Activated T-cell treated with anti-CD3 and anti-CD28 coated beads, Interleukin-2, amount 50 U/mL, for 48 hours (primary cell): ENCODE measurements around the gene YTHDF2.
"Not testable (repeated sequence)": the region's sequence is repeated elsewhere in the genome, so short reads cannot be mapped to it uniquely, and the experiment has no call there.

ENCODE experiments used
- DNase-seq, 2 experiments: peaks; one replicate each; pipeline ENCODE4 v3.0.0-alpha.2; 2020

YTHDF2 gene

DNA sequence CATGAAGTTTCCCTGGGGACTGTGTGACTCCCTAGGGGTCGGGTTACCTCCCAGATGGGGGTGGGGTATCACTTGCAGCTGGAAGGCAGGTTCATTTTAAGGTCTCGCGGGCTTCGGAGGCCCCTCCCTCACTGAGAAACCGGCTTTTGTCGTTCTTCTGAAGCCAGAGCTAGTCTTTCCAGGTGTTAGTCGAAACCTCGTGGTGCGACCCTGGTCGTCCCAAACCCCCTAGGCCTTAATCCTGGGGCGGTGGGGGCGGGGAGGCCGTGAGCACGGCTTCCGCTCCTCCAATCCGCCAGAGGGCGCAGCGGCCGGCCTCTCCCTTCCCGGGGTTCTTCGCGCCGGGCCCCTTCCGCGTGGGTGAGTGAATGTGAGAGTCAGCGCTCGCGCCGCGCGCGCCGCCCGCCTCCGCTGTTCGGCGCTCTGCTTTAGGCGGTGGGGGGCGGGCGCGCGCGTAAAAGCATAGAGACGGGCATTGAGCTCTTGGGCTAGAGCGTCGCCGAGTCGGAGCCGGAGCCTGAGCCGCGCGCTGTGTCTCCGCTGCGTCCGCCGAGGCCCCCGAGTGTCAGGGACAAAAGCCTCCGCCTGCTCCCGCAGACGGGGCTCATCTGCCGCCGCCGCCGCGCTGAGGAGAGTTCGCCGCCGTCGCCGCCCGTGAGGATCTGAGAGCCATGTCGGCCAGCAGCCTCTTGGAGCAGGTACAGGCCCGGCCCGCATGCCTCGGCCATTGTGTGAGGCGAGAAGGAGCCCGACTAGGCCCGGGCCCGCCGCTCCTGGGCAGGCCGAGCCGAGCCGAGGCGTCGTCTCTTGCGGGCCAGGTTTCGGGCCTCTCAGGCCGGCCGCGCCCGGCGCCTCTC is at the start of gene YTHDF2:
TSS of gene YTHDF2 (plus strand) at position 491 of the 857 bp plus-strand sequence. CDS start at position 672, 181 bp downstream.
- peak; percentile 99 for DNase-seq

GRCh38 chr1:28691627-28692026 is 45.1 kb upstream of the YTHDF2 start:
- DNase-seq, result not testable (repeated sequence)

GRCh38 chr1:28703629-28704028 is 33.1 kb upstream of the YTHDF2 start:
- DNase-seq, result no peak

- no peak for DNase-seq
Observed at GRCh38 chr1:28716336-28716735, 20.4 kb upstream of the YTHDF2 start.

GRCh38 chr1:28718166-28718565 is 18.6 kb upstream of the YTHDF2 start:
- no peak for DNase-seq

DNA sequence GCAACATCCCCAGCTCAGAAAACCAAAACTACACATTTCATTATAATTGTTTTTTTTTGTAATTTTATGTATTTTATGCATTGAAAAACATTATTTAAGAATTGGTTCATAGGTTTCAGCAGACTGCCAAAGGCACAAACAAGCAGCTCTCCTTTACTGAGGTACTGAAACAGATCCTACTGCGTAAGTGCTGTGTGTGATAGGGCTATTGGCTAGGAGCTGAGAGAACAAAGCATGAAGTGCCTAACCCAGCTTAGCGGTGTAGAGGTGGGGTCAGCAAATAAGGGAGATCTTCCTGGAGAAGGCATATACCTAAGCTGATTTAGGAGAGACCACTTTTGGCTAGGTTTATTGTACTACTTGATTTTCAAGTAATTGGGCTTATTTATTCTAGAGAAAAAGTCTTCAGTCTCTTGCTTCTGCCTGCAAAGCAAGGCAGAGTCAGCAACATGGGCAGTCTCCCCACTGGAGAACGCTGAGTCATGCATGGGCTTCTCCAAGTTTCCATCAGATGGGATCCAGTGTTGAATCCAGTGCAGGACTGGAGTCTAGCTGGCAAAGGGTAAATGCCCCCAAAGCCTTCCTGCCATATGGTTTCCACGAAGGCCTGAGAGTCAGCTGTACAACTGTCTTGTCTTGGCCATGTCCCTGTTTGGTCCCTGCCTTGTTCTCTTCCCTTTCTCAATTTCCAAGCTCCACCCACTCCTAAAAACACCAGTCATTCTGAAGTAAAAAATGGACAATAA is 18.0 kb upstream of the YTHDF2 start:
- DNase-seq, result no peak

- DNase-seq, result no peak
Observed at GRCh38 chr1:28719332-28719619, 17.5 kb upstream of the YTHDF2 start.

DNA sequence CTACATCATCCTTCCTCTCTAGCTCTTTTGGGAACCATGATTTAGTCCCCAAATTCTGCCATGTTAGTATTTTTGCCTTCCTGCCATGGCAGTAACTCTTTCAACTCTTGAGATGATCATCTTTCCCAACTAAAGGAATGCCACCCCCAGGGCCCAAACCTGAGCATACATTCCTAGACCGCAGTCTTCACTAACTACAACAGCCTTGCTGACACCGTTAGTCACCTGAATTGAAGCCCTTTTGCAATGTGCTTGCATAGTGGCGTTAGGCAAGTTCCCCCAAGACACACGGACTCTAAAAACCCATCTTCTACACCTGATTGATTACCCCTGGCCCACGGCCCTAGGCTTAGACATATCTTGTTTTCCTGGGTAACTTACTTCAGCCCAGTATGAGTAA is 16.4 kb upstream of the YTHDF2 start:
- no peak for DNase-seq

DNA sequence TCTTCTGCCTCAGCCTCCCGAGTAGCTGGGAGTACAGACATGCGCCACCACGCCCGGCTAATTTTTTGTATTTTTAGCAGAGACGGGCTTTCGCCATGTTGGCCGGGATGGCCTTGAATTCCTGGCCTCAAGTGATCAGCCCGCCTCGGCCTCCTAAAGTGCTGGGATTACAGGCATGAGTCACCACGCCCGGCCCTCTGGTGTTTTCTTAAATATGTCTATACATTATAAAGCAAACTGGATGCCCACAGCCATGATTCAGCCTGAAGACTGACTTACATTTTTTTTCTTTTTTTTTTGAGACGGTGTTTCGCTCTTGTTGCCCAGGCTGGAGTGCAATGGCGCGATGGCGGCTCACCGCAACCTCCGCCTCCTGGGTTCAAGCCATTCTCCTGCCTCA is 14.8 kb upstream of the YTHDF2 start:
- DNase-seq, result not testable (repeated sequence)

DNA sequence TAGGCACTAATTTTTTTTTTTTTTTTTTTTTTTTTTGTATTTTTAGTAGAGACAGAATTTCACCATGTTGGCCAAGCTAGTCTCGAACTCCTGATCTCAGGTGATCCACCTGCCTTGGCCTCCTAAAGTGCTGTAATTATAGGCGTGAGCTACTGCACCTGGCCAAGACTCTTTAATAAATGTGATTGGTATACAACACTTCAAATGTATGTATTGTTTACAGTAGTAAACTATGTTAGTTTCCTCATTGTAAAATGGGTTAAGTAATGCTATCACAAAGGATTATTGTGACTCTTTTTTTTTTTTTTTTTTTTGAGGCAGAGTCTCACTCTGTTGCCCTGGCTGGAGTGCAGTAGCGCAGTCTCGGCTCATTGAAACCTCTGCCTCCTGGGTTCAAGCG is 11.4 kb upstream of the YTHDF2 start:
- DNase-seq, result not testable (repeated sequence)

GRCh38 chr1:28735961-28736449 is 735 bp upstream of the YTHDF2 start:
- no peak for DNase-seq

DNA sequence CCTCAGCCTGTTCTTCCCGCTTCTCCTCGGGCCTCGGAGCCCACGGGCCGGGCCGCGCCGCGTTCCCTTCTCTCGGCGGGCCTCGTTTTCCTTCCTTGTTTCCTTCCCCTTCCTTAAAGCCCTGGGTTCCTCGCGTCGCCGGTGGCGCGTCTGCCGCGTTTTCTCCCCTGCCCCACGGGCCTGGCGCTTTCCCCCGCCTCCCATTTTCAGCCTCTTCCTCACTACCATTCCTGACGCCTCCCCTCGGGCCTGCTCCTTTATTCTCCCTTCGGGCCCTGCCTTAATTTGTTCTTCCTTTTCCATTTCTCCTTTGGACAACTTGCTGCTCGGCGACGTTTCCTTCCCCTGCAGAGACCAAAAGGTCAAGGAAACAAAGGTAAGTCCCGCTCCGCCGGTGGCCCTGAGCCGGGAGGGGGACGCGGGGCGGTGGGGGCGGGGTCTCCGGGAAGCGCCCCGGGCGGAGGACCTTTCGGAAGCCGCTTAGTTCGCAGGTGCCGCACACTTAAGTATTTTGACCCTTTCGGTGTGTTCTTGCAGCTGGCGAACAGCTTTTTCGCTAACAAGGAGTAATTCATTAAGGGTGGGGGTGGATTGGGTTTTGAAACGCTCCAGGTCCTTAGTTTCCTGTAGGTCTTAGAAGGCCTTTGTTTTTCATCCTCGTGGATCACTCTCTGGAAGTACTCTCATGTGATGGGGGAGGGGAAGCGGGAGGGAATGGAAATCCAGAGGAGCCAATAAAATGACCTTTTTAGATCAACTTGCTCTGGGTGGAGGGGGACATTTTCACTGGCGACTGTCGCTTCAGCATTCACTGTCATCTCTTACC is 780 bp downstream of the YTHDF2 start:
- peak; percentile 72 to 73 for DNase-seq

DNA sequence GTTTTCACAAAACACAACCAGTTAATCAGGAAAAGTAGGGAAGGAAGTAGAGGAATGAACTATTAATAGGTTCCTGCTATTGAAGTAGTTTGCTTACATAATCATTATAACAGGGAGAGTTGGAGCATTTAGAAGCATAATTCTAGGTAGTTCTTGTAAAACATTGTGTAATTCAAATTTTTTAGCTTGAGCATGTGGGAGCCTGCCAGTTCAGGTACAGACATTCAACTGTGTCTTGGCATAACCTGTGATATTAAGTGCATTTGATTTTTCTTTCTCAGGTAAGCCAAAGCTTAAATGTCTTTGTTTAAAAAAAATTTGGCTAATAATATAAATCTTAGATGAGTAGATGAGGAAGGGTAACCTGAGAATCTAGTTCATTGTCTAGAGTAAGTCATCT is 3.4 kb downstream of the YTHDF2 start:
- no peak for DNase-seq

GRCh38 chr1:28744184-28744583 is 7.4 kb downstream of the YTHDF2 start:
- DNase-seq, result no peak

DNA sequence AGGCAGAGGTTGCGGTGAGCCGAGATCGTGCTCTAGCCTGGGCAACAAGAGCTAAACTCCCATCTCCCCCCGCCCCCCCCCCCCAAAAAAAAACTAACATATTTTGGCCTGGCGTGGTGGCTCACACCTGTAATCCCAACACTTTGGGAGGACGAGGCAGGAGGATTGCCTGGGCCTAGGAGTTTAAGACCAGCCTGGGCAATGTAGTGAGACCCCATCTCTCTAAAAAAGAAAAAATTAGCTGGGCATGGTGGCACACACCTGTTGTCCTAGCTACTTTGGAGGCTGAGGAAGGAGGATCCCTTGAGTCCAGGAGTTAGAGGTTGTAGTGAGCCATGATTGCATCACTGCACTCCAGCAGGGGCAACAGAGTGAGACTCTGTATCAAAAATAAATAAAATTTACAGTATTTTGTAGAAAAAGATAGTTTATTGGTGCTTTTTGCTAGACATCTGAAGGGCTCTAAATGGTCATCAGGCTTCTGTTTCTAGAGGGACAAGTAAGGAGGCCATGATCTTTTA is 9.0 kb downstream of the YTHDF2 start:
- peak in 1 of 2 experiments; percentile 10 for DNase-seq

- DNase-seq, result no peak
Observed at GRCh38 chr1:28750330-28750729, 13.6 kb downstream of the YTHDF2 start.

- DNase-seq, result peak in 1 of 2 experiments; percentile 14
Observed at GRCh38 chr1:28750771-28751294, 14.1 kb downstream of the YTHDF2 start.

- no peak for DNase-seq
Observed at GRCh38 chr1:28751315-28752060, 14.7 kb downstream of the YTHDF2 start.

GRCh38 chr1:28755701-28756100 is 19.0 kb downstream of the YTHDF2 start:
- DNase-seq, result no peak

GRCh38 chr1:28756846-28757245 is 20.1 kb downstream of the YTHDF2 start:
- peak in 1 of 2 experiments; percentile 7 for DNase-seq

- DNase-seq, result no peak
Observed at GRCh38 chr1:28758420-28758819, 21.7 kb downstream of the YTHDF2 start.

DNA sequence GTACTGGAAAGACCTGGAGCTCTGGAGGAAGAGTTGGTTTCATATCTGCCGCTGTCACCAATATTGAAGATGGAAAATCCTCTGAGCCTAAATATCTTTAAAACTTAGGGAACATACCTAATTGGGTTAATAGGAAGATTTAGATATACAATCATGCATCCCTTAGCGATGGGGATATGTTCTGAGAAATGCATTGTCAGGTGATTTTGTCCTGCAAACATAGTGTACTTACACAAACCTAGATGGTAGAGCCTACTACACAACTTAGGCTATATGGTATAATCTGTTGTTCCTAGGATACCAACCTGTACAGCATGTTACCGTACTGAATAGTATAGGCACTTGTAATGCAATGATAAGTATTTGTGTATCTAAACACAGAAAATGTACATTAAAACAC is 22.5 kb downstream of the YTHDF2 start:
- DNase-seq, result no peak
